Activated naive CD8-positive, alpha-beta T cell treated with anti-CD3 and anti-CD28 coated beads for 36 hours (primary cell): Measurements from ENCODE around the gene TMEM82. TPM values are rescaled to one million over a fixed set of nuclear protein-coding genes. Genes with fewer than 3 reads are reported as not detected.
A peak's percentile ranks its signal among the peaks of the same experiment; 100 is the strongest.
"Not testable (repeated sequence)": the region's sequence is repeated elsewhere in the genome, so short reads cannot be mapped to it uniquely, and the experiment has no call there.

Experiments
- DNase-seq: peaks from one replicate; pipeline ENCODE4 v3.0.0; 2021
- H3K27ac Mint-ChIP-seq: one replicate; pipeline ENCODE4 v1.8.0; 2022; ENCODE audit warnings: mild to moderate bottlenecking, moderate library complexity, mixed read lengths
- H3K27me3 Mint-ChIP-seq: one replicate; pipeline ENCODE4 v1.8.0; 2022; ENCODE audit warnings: mild to moderate bottlenecking, mixed read lengths
- H3K36me3 Mint-ChIP-seq: one replicate; pipeline ENCODE4 v1.8.0; 2021; ENCODE audit warnings: mild to moderate bottlenecking, mixed read lengths
- H3K4me1 Mint-ChIP-seq: one replicate; pipeline ENCODE4 v1.8.0; 2021; ENCODE audit warnings: mixed read lengths
- H3K4me3 Mint-ChIP-seq: one replicate; pipeline ENCODE4 v1.8.0; 2022; ENCODE audit warnings: mild to moderate bottlenecking, moderate library complexity, mixed read lengths
- H3K9me3 Mint-ChIP-seq: one replicate; pipeline ENCODE4 v1.8.0; 2022; ENCODE audit warnings: mixed read lengths
- total RNA-seq, 2 experiments: library from RNA; stranded (reverse); gene quantifications; one replicate each; pipeline ENCODE4 v1.2.3, GENCODE V29; 2021

The TMEM82 gene
- not detected for total RNA-seq

DNA sequence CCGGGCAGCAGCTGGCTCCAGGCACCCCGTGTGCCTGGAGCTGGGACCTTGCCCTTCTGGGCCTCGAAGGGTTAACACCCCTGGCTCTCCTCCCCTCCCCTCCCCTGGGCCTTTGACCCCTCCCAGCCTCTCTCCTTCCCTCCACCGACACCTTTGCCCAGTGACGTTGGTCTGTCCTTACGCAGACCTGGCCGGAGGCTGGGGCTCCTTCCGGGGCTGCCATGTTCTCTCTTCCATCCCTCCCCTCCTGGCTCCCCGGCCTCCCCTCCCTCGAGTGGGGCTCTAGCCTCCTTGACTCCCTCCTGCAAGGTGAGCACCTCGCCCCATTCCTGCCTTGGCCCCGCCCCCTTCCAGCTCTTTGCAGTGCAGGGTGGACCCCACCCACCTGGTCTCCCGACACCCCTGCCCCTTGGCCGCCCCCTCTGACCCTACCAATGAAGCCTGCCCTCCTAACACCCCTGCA, at the start of gene TMEM82:
TMEM82 (plus strand) TSS at position 161 of the 463 bp plus-strand sequence; CDS start at position 222, 61 bp downstream.
- Mint-ChIP-seq H3K4me1 (peaks cover 5% of the 10 kb centered on the region), H3K36me3 (no peaks in the 10 kb centered on the region), H3K9me3 (no peaks in the 10 kb centered on the region), H3K27me3 (no peaks in the 10 kb centered on the region), H3K27ac (peak within 1 kb of the TSS; percentile 8), H3K4me3 (no peak within 1 kb of the TSS)
- no peak for DNase-seq

DNA sequence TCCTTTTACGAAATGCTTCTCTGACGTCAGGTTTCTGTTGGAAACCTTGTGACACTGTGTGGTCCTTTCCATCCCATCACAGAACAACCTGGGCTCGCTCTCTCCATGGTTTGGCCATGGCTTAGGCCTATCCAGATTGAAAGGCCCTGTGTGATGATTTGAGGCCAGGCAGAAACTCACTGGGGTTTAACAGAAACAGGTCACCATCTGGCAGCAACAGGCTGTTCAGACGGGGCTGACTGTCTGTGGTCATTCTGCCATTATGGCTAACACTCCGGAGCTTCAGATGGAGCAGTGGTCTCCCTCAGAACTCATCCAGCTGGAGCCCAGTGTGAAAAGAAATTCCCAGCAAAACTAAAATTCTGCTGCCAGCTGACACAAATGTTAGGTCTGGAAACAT, 48.9 kb upstream of the TMEM82 start:
- Mint-ChIP-seq H3K9me3 (no peaks in the 10 kb centered on the region), H3K27me3 (no peaks in the 10 kb centered on the region), H3K27ac (peak overlapping the region; percentile 20), H3K4me3 (no peak overlapping the region), H3K36me3 (peaks cover 13% of the 10 kb centered on the region), H3K4me1 (peaks cover 40% of the 10 kb centered on the region)
- DNase-seq = no peak

DNA sequence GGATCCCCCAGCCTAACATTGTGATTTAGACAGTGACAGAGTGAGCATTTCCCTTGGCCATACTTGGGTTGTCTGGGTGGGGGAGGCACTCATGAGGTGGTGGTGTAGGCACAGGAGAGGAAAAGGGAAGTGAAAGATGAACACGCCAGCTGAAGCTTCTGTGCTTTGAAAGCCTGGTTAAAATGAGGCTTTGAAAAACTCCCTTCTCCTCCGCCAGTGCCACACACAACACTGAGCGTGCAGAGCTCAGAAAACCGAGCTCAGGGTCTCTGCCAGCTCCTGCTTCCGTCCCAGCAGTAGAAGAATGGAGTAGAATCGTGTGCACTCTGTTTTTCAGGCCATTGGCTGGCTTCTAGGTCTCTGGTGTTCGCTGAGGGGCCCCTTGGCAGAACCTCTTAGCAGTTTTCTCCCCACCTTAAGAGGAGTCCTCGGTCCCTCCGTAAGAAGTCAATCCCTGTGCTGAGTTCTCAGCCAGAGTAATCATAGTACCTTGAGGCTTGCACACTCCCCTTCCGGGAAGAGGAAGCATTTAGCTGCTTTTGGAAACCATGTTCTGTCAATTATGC, 45.3 kb upstream of the TMEM82 start:
- Mint-ChIP-seq H3K4me1 (peaks cover 32% of the 10 kb centered on the region), H3K27me3 (no peaks in the 10 kb centered on the region), H3K9me3 (no peaks in the 10 kb centered on the region), H3K27ac (peak overlapping the region; percentile 98), H3K4me3 (peak overlapping the region; percentile 76), H3K36me3 (peaks cover 17% of the 10 kb centered on the region)
- DNase-seq = peak; percentile 53

DNA sequence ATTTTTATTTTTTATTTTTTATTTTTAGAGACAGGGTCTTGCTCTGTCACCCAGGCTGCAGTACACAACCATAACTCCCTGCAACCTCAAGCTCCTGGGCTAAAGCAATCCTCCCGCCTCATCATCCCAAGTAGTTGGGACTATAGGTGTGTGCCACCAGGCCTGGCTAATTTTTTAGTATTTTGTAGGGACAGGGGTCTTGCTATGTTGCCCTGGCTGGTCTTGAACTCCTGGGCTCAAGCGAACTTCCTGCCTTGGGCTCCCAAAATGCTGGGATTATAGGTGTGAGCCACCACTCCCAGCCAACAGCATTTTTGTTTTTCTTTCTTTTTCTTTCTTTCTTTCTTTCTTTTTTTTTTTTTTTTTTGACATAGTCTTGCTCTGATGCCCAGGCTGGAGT, 44.1 kb upstream of the TMEM82 start:
- Mint-ChIP-seq H3K4me3 (no peak overlapping the region), H3K9me3 (no peaks in the 10 kb centered on the region), H3K4me1 (peaks cover 32% of the 10 kb centered on the region), H3K27me3 (no peaks in the 10 kb centered on the region), H3K36me3 (peaks cover 17% of the 10 kb centered on the region), H3K27ac (peak overlapping the region; percentile 62)
- no peak for DNase-seq

DNA sequence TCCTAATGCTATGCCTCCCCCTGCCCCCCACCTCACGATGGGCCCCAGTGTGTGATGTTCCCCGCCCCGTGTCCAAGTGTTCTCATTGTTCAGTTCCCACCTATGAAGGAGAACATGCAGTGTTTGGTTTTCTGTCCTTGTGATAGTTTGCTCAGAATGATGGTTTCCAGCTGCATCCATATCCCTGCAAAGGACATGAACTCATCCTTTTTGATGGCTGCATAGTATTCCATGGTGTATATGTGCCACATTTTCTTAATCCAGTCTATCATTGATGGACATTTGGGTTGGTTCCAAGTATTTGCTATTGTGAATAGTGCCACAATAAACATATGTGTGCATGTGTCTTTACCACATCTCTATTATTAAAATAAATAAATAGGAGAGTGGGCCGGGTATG, 43.0 kb upstream of the TMEM82 start:
- peaks cover 30% of the 10 kb centered on the region for H3K4me1 Mint-ChIP-seq
- not testable (repeated sequence) for H3K9me3 Mint-ChIP-seq, H3K27ac Mint-ChIP-seq, H3K4me3 Mint-ChIP-seq, H3K27me3 Mint-ChIP-seq, DNase-seq
- peaks cover 17% of the 10 kb centered on the region for H3K36me3 Mint-ChIP-seq

DNA sequence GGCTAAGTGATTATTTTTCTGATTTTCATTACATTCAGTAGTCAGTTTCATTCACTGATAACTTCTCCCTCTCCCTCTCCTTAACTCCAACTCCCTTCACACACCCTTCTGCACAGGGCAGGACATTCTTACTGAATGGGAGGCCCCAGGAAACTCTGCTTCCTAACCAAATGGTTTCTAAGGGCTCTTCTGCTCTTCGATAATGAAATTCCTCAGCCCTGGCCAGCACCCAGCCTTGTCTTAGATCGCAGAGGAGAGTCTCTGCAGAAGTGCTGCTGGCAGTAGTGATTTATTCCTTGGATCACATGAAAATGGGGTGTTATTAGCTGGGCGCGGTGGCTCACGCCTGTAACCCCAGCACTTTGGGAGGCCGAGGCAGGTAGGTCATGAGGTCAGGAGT, 41.8 kb upstream of the TMEM82 start:
- Mint-ChIP-seq H3K27me3 (no peaks in the 10 kb centered on the region), H3K9me3 (no peaks in the 10 kb centered on the region), H3K27ac (no peak overlapping the region), H3K4me1 (peaks cover 27% of the 10 kb centered on the region), H3K36me3 (peaks cover 11% of the 10 kb centered on the region), H3K4me3 (no peak overlapping the region)
- DNase-seq = no peak

DNA sequence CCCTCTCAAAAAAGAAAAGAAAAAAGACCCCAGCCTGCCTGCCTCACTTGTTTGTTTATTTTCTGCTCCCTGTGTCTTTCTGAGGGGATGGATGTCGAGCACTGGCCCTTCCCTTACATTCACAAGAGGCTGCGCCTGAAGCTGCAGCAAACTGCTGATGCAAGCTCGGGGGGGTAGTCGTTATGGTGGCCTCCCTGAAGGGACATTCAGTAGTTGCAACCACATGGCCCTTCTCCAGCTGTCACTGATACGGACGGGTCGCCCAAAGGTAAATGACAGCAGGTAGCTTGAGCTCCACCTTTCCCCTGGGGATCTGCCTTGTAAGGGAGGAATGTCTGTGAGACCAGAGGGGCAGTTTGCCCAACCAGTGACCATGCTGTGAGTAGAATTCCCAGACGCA, 40.5 kb upstream of the TMEM82 start:
- no peak overlapping the region for H3K27ac Mint-ChIP-seq

DNA sequence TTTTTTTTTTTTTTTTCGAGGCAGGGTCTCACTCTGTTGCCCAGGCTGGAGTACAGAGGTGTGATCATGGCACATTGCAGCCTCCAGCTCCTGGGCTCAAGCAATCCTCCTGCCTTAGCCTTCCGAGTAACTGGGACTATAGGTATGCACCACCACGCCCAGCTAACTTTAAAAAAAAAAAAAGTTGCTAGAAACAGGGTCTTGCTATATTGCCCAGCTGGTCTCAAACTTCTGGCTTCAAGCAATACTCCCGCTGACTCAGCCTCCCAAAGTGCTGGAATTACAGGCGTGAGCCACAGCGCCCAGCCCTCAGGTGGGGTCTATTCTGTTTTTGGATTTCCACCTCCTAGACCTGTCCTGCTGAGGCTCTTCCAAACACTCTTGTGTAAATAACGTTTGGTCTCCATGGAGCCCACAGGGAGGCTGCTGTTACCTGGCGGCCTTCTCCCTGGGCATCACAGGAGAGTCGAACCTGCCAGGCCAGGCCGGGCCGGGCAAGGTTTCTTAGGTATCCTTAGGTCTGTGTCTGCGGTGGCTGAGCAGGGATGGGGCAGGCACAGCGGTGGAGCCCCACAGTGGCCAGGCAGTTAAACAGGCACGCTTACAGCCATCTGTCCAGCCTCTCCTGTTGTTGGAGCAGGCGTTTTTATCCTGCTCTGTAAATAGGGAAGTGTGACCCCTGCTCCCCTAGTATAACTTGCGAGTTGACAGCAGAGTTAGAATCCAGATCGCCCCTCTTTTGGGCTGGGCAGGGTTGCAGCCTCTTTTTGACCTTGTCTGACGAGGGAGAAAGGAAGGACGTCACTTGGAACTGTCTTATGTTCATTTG, 39.4 kb upstream of the TMEM82 start:
- H3K36me3 Mint-ChIP-seq = peaks cover 16% of the 10 kb centered on the region
- no peaks in the 10 kb centered on the region for H3K27me3 Mint-ChIP-seq
- H3K27ac Mint-ChIP-seq = no peak overlapping the region
- no peak overlapping the region for H3K4me3 Mint-ChIP-seq
- H3K9me3 Mint-ChIP-seq = no peaks in the 10 kb centered on the region
- DNase-seq = no peak
- H3K4me1 Mint-ChIP-seq = peaks cover 15% of the 10 kb centered on the region

More for the DNA sequence above, 40.5 kb upstream of the TMEM82 start:
- DNase-seq = no peak
- no peaks in the 10 kb centered on the region for H3K9me3 Mint-ChIP-seq
- no peaks in the 10 kb centered on the region for H3K27me3 Mint-ChIP-seq
- no peak overlapping the region for H3K4me3 Mint-ChIP-seq
- peaks cover 23% of the 10 kb centered on the region for H3K4me1 Mint-ChIP-seq
- peaks cover 16% of the 10 kb centered on the region for H3K36me3 Mint-ChIP-seq

DNA sequence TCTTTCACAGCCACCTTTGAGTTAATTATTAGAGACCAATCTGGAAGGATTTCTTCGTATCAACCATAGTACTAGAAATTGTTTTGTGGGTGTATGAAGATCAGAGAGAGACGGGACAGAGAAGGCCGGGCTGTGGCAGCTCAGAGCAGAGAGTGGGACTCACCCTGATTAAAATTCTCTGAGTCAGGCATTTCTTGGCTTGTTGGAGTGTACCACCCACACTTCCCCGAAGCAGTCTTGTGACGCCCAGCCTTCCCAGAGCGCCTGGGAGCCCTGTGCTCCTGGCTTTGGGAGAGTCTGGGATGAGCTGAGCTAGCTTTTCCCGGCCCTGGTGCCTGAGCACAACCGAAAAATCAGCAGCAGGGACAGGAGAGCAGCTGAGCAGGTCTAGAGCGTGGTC, 38.7 kb upstream of the TMEM82 start:
- Mint-ChIP-seq H3K36me3 (peaks cover 16% of the 10 kb centered on the region), H3K27me3 (no peaks in the 10 kb centered on the region), H3K4me1 (peaks cover 15% of the 10 kb centered on the region), H3K9me3 (no peaks in the 10 kb centered on the region), H3K27ac (no peak overlapping the region), H3K4me3 (no peak overlapping the region)
- DNase-seq = no peak

DNA sequence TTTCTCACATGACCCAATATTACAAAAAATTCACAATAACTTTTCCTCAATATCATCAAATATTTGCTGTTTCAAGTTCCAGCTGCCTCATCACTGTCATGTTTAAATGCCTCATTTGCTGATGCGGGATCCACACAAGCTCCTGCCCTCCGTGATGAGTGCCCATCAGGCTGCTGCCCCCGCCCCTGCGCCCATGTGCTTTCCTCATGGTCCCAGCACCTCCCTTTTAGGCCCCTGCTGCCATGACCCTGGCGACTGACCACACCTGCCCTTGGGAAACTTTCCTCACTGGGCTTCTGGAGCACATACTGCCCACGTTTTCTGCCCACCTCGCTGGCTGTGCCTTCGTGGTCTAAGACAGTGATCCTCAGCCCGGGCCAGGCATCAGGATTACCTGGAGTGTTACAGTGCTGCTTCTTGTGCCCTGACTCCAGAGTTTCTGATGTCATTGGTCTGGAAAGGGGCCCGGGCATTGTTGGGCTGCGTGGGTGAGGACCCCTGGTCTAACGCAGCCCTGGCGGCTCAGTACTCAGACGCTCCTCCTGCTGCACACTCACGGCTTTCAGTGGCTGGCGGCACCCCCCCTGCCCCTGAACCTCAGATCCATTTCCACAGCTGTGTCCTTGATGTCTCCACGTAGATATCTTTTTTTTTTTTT, 37.6 kb upstream of the TMEM82 start:
- DNase-seq = no peak
- Mint-ChIP-seq H3K4me3 (no peak overlapping the region), H3K36me3 (peaks cover 9% of the 10 kb centered on the region), H3K27me3 (no peaks in the 10 kb centered on the region), H3K27ac (no peak overlapping the region), H3K4me1 (peaks cover 15% of the 10 kb centered on the region), H3K9me3 (no peaks in the 10 kb centered on the region)

DNA sequence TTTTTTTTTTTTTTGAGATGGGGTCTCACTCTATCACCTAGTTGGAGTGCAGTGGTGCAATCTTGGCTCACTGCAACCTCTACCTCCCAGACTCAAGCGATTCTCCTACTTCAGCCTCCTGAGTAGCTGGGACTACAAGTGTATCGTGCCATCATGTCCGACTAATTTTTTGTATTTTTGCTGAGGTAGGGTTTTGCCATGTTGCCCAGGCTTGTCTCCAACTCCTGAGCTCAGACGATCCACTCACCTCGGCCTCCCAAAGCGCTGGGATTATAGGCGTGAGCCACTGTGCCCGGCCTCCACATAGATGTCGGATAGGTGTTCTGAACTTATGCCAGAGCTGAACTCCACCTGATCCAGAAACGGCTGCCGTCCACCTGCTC, 37.1 kb upstream of the TMEM82 start:
- H3K36me3 Mint-ChIP-seq = peaks cover 9% of the 10 kb centered on the region
- H3K4me3 Mint-ChIP-seq = no peak overlapping the region
- H3K4me1 Mint-ChIP-seq = peaks cover 15% of the 10 kb centered on the region
- no peaks in the 10 kb centered on the region for H3K9me3 Mint-ChIP-seq
- no peaks in the 10 kb centered on the region for H3K27me3 Mint-ChIP-seq
- no peak for DNase-seq
- H3K27ac Mint-ChIP-seq = no peak overlapping the region

DNA sequence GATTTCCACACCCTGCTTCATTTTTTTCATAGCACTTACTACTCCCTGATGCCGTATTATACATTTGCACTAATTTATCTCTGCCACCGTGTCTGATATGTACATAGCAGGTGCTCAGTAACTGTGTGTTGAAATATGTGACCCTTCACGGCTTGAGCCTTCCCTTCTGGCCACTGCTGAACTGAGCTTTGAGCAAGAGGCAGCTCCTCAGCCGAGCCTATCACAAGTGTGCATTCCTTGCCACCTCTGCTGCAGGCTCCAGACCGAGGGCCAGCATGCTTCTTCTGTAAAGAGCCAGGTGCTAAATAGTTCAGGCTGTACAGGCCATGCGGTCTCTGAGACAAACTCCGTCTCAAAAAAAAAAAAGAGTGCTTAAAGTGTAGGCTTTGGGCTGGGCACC, 35.5 kb upstream of the TMEM82 start:
- no peaks in the 10 kb centered on the region for H3K9me3 Mint-ChIP-seq
- no peak overlapping the region for H3K27ac Mint-ChIP-seq

DNA sequence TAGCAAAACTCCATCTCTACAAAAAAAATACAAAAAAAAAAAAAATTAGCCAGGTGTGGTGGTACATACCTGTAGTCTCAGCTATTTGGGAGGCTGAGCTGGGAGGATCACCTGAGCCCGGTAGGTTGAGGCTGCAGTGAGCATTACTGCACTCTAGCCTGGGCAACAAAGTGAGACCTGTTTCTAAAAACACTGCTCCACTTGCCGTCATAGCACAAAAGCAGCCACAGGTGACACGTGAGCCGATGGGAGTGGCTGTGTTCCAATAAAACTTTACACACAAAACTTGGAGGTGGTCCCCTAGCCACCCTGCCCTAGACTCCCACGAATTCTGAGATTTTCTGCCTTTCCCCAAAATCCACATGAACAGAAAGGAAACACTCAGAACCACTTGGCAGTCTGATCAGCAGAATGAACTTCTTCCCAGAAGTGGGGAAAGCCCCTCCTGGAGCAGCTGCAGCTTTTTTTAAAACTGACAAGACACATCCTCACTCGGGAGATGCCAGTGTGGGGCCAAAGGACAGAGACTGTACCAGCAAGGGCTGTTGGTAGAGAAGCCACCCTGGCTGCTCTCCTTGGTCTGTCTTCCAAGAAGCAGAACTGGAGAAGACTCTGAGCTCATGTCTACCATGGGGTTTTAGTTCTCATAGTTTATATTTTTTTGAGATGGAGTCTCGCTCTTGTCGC, 34.9 kb upstream of the TMEM82 start:
- no peak for DNase-seq
- Mint-ChIP-seq H3K4me1 (peaks cover 26% of the 10 kb centered on the region), H3K27ac (no peak overlapping the region), H3K9me3 (no peaks in the 10 kb centered on the region), H3K36me3 (peaks cover 7% of the 10 kb centered on the region), H3K4me3 (no peak overlapping the region), H3K27me3 (no peaks in the 10 kb centered on the region)

More for the DNA sequence above, 35.5 kb upstream of the TMEM82 start:
- Mint-ChIP-seq H3K4me1 (peaks cover 20% of the 10 kb centered on the region), H3K27me3 (no peaks in the 10 kb centered on the region), H3K36me3 (peaks cover 7% of the 10 kb centered on the region), H3K4me3 (no peak overlapping the region)
- DNase-seq = no peak

DNA sequence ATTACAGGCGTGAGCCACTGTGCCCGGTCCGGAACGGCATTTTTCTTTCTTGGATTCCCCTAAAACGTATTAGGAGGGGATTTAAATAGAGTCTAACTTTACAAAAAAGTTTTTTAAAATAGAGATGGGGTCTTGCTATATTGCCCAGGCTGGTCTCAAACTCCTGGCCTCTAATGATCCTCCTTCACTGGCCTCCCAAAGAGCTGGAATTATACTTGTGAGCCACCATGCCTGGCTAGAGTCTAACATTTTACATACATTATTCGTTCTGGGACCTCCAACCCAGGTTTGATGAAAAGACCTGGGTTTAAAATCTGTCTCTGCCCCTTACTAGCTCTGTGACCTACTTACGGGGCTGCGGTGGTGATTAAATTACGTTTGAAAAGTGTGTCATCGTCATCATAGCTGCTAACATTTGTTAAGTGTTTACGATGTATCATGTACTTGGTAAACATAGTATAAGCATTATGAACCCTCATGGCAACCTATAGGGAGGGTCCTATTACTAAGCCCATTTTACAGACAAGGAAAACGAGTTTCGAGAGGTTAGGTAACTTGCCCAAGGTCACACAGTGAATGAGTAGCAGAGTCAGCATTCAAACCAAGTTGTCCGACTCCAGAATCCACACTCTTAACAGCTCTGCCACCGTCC, 33.7 kb upstream of the TMEM82 start:
- no peak for DNase-seq
- Mint-ChIP-seq H3K27me3 (no peaks in the 10 kb centered on the region), H3K36me3 (peaks cover 7% of the 10 kb centered on the region), H3K9me3 (no peaks in the 10 kb centered on the region), H3K4me1 (peaks cover 24% of the 10 kb centered on the region), H3K4me3 (no peak overlapping the region), H3K27ac (no peak overlapping the region)
